GM19395 (cell line): ENCODE measurements around the gene MGARP.

Experiments used
- ATAC-seq: cut with Tn5 transposase; IDR thresholded peaks from one replicate; pipeline ENCODE4 v1.9.1; 2021; ENCODE audit warnings: mild to moderate bottlenecking, moderate library complexity; ENCODE audit not compliant: unreplicated experiment

Gene MGARP

GRCh38 chr4:139245590-139245989 is 34.4 kb downstream of the MGARP start:
- ATAC-seq = no peak

DNA sequence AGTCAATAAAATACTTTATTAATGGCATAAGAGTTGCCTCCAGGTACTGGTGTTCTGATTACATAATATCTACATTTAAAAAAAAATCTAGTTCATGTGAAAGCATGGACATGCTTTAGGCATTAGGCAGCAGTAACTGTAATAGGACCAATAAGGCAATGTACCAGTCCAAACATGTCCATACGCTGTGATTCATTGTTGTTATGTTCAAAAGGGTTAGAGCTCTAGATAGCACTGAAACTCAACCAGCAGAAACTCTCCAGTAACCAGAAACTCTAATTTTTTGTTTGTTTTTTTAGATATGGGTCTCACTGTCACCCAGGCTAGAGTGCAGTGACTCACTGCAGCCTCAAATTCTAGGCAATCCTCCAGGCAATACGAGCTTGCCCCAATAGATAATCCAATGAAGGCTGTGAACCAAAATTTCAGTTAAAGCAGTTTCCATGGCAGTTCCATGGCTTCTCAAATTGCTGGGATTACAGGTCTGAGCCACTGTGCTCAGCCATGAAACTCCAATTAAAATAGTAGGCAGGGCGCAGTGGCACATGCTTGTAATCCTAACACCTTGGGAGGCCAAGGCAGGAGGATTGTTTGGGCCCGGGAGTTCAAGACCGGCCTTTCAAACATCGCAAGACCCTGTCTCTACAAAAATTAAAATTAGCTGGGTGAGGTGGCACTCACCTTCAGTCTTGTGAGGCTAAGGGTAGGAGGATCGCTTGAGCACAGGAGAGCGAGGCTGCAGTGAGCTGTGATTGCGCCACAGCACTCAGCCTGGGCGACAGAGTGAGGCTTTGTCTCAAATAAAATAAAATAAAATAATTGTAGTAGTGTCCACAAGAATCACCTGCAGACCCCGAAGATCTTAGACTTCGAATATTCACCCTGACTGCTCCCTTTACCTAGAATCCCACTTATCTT is 36.3 kb downstream of the MGARP start:
- ATAC-seq = no peak

DNA sequence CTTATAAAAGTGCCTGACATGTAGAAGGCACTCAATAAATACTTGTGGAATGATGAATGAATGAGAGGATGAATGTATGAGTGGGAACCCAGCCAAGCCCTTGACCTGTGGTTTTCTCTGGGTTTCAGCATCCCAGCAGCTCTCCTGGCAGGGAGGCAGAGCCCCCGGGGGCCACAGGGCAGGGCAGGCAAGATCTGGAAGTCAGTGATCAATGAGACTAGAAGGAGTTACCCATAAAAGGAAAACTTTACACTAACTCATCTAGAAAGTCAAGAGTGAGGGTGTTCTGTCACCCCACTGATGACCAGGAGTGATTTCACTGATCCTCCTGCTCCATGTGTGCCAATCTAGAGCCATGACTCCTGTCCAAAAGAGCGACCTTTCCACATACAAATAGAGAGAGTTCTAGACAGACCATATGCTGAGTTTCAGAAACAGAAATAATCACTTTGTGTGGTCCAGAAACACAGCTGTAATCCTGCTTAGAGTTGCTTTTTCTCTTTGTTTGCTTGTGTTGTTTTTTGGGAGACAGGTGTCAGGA is 37.4 kb downstream of the MGARP start:
- ATAC-seq = no peak

GRCh38 chr4:139241784-139242151 is 38.3 kb downstream of the MGARP start:
- ATAC-seq = no peak

GRCh38 chr4:139241086-139241783 is 38.8 kb downstream of the MGARP start:
- no peak for ATAC-seq

GRCh38 chr4:139239127-139239772 is 40.8 kb downstream of the MGARP start:
- ATAC-seq = no peak

DNA sequence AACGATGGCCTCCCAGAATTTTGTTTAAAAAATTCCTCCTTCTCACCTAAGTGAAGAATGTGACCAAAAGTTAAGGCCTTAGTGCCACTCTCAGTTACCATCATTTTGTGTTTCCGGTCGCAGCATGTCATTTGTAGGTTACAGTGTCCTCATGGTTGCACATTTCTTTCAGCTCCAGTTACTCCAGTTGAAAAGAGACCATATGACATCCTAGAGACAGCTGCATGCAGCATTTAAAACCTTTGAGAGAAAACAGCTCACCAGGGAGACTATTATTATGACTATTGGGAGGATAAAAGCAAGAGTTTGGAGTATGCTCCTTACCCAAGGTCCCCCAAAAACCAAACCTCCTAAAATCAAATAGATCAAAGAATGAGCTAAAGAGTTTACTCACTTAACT is 45.8 kb downstream of the MGARP start:
- ATAC-seq = no peak

DNA sequence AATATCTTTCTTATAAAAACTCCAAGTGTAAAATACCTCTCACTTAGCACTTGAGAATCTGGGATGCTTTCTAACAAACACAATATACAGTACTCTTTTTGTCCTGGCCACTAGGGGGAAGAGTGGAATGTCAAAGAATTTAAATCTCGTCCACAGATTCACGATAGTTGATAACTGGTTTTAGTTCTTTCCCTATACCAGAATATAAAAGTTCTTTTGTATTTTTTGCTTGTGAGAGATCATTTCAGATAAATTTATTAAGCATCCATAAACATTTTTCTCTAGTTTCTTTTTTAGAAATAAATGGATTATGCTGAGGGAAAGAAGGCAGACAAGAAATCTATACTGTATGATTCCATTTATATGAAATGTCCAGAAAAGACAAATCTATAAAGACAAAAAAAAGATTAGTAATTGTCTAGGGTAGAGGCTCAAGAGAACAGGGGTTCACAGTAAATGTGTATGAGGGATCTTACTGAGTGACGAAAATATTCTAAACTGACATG is 50.4 kb downstream of the MGARP start:
- no peak for ATAC-seq

GRCh38 chr4:139227729-139228404 is 52.2 kb downstream of the MGARP start:
- peak; percentile 74 for ATAC-seq

- ATAC-seq = peak; percentile 75
Observed at GRCh38 chr4:139223682-139224317, 56.2 kb downstream of the MGARP start.

- ATAC-seq = no peak
Observed at GRCh38 chr4:139222215-139222614, 57.8 kb downstream of the MGARP start.

DNA sequence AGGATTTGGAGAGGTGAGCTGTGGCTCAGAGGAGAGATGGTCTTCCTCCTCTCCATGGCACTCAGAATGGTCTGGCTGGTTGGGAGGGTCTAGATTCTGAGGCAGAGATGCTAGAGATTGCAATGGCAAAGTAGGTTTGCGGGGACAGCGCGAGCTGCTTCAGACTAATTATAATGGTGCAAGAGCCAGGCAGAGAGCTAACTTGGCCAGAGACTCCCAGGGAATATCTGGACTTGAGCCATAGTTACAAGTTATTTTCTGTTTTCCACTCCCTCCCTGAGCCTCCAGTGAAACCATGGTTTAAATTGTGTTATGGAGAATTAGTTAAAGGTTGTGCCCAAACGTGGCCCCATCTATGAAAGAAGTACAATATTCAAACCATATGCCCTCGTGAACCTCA is 58.3 kb downstream of the MGARP start:
- ATAC-seq = no peak

DNA sequence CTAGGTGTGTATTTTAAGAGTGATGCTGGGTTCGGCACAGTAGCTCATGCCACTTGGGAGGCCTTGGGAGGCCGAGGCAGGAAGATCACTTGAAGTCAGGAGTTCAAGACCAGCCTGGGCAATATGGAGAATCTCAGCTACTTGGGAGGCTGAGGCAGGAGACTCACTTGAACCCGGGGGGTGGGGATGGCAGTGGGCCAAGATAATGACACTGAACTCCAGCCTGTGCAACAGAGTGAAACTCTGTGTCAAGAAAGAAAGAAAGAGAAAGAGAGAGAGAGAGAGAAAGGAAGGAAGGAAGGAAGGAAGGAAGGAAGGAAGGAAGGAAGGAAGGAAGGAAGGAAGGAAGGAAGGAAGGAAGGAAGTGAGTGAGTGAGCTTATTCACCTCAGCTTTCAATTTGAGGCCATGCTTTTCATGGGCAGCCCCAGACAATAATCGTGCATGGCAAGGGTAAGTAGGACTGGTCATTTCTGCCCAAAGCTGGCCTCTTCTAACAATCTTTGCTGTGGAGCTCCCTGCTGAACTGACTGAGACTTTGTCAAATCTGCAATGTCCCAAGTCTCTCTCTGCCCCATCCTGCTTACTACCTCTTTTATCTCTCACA is 60.5 kb downstream of the MGARP start:
- no peak for ATAC-seq
